ENCODE data around the gene ATG9B.

The ATG9B gene

GRCh38 chr7:150997817-150998216 lies 26.5 kb downstream of the ATG9B start:
- Histone ChIP-seq H3K27ac (ENCODE audit: extremely low read depth, low read depth, low read length) (no peak overlapping the region), H3K36me3 (ENCODE audit: control insufficient read depth in 2 of 2, insufficient read depth in 1 of 2, low read length in 2 of 2) (no peaks in the 10 kb centered on the region), H3K4me3 (ENCODE audit: low read depth, low read length) (no peak overlapping the region), H3K4me1 (ENCODE audit: control insufficient read depth, insufficient read depth, low read length) (no peaks in the 10 kb centered on the region), H3K9me3 (ENCODE audit: control insufficient read depth, insufficient read depth, low read depth, low read length) (no peaks in the 10 kb centered on the region)
- CTCF ChIA-PET = interaction anchor here (0.6 to 0.9 kb wide), 2 partner anchors 121 to 454 kb away, joined by 3 to 4 read pairs; no protein-coding TSS in a partner anchor
- POLR2A ChIA-PET = no interaction called here
- TF ChIP-seq ZBTB11 (tag by site-specific recombination; conservative IDR thresholded peaks at IDR 0.05; ENCODE audit: low read depth) (no peak), ZNF629 (tag by site-specific recombination; IDR thresholded peaks at IDR 0.05) (no peak), ZNF16 (tag by site-specific recombination; IDR thresholded peaks at IDR 0.05; ENCODE audit: low read depth) (no peak), ZNF518A (tag by site-specific recombination; conservative IDR thresholded peaks at IDR 0.05; ENCODE audit: low read depth) (no peak), ZSCAN30 (tag by site-specific recombination; IDR thresholded peaks at IDR 0.05) (no peak), ZNF341 (tag by site-specific recombination; IDR thresholded peaks at IDR 0.05; ENCODE audit: low read depth) (no peak), ZNF776 (tag by site-specific recombination; IDR thresholded peaks at IDR 0.05; ENCODE audit: borderline replicate concordance) (no peak), ZEB2 (tag by site-specific recombination; IDR thresholded peaks at IDR 0.05) (no peak), ZNF19 (tag by site-specific recombination; IDR thresholded peaks at IDR 0.05; ENCODE audit: low read depth) (no peak)
- TF ChIP-seq, protein P1, sequence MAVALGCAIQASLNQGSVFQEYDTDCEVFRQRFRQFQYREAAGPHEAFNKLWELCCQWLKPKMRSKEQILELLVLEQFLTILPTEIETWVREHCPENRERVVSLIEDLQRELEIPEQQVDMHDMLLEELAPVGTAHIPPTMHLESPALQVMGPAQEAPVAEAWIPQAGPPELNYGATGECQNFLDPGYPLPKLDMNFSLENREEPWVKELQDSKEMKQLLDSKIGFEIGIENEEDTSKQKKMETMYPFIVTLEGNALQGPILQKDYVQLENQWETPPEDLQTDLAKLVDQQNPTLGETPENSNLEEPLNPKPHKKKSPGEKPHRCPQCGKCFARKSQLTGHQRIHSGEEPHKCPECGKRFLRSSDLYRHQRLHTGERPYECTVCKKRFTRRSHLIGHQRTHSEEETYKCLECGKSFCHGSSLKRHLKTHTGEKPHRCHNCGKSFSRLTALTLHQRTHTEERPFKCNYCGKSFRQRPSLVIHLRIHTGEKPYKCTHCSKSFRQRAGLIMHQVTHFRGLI (tag by site-specific recombination; IDR thresholded peaks at IDR 0.05) = no peak

GRCh38 chr7:150997075-150997511 lies 27.2 kb downstream of the ATG9B start:
- ChIA-PET CTCF (no interaction called here), POLR2A (no interaction called here)
- H3K4me1 ChIP-seq (ENCODE audit: control insufficient read depth, insufficient read depth, low read length) = no peaks in the 10 kb centered on the region
- no peak overlapping the region for H3K27ac ChIP-seq (ENCODE audit: extremely low read depth, low read depth, low read length)
- H3K9me3 ChIP-seq (ENCODE audit: control insufficient read depth, insufficient read depth, low read depth, low read length) = no peaks in the 10 kb centered on the region
- H3K36me3 ChIP-seq (ENCODE audit: control insufficient read depth in 2 of 2, insufficient read depth in 1 of 2, low read length in 2 of 2) = no peaks in the 10 kb centered on the region
- H3K4me3 ChIP-seq (ENCODE audit: low read depth, low read length) = no peak overlapping the region
- TF ChIP-seq, protein P2, sequence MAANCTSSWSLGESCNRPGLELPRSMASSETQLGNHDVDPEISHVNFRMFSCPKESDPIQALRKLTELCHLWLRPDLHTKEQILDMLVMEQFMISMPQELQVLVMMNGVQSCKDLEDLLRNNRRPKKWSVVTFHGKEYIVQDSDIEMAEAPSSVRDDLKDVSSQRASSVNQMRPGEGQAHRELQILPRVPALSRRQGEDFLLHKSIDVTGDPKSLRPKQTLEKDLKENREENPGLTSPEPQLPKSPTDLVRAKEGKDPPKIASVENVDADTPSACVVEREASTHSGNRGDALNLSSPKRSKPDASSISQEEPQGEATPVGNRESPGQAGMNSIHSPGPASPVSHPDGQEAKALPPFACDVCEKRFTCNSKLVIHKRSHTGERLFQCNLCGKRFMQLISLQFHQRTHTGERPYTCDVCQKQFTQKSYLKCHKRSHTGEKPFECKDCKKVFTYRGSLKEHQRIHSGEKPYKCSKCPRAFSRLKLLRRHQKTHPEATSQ (tag by site-specific recombination; IDR thresholded peaks at IDR 0.05) = no peak
- TF ChIP-seq ZNF791 (tag by site-specific recombination; IDR thresholded peaks at IDR 0.05) (no peak), ZNF610 (tag by site-specific recombination; IDR thresholded peaks at IDR 0.05; ENCODE audit: borderline replicate concordance) (no peak), ZNF677 (tag by site-specific recombination; IDR thresholded peaks at IDR 0.05) (no peak), TCF7L2 (IDR thresholded peaks at IDR 0.05; ENCODE audit: borderline replicate concordance, low read depth, low read length) (no peak), ZNF132 (tag by site-specific recombination; IDR thresholded peaks at IDR 0.05; ENCODE audit: borderline replicate concordance) (no peak), ZIC2 (tag by site-specific recombination; IDR thresholded peaks at IDR 0.05) (no peak), ZNF324 (tag by site-specific recombination; IDR thresholded peaks at IDR 0.05) (no peak), ZNF16 (tag by site-specific recombination; IDR thresholded peaks at IDR 0.05; ENCODE audit: low read depth) (no peak), ZNF707 (tag by site-specific recombination; IDR thresholded peaks at IDR 0.05) (no peak), ZNF621 (tag by site-specific recombination; IDR thresholded peaks at IDR 0.05) (no peak), ZNF391 (tag by site-specific recombination; IDR thresholded peaks at IDR 0.05; ENCODE audit: borderline replicate concordance, low read depth) (no peak), ZNF585B (tag by site-specific recombination; IDR thresholded peaks at IDR 0.05) (no peak)

All from HEK293 (cell line).